CD8-positive, alpha-beta memory T cell (primary cell): ENCODE results near the gene B4GALT5. TPM values are rescaled to one million over a fixed set of nuclear protein-coding genes. Genes with fewer than 3 reads are reported as not detected.
"Not testable (repeated sequence)": the region's sequence is repeated elsewhere in the genome, so short reads cannot be mapped to it uniquely, and the experiment has no call there.

ENCODE experiments used
- CTCF ChIA-PET: fragments of 350-600 bp; sonication (Branson Sonifier 250); formaldehyde crosslinking; loops from one replicate; lab custom pipeline; 2021; ENCODE audit warnings: antibody characterized with exemption; lab: Charles Lee
- POLR2A ChIA-PET: fragments of 350-600 bp; sonication (Branson Sonifier 250); formaldehyde crosslinking; loops from one replicate; lab custom pipeline; 2021; ENCODE audit warnings: antibody characterized with exemption; lab: Charles Lee
- DNase-seq, 5 donors: peaks; one replicate each; pipeline versions ENCODE4 v3.0.0 to v3.0.0-alpha.2; 2020 to 2022; ENCODE audit warnings: mixed read lengths in 1 of 5
- H3K27ac ChIP-seq: one replicate; pipeline ENCODE4 v1.7.0; 2013; ENCODE audit warnings: low read depth, mild to moderate bottlenecking, low read length, moderate library complexity
- H3K27me3 ChIP-seq: 2 replicates; pipeline ENCODE4 v1.7.0; 2013; ENCODE audit warnings: low read length, mild to moderate bottlenecking; ENCODE audit not compliant: insufficient read depth, poor library complexity, severe bottlenecking
- H3K36me3 ChIP-seq: 2 replicates; pipeline ENCODE4 v1.7.0; 2013; ENCODE audit warnings: mild to moderate bottlenecking, low read length, moderate library complexity; ENCODE audit not compliant: insufficient read depth
- H3K4me1 ChIP-seq: 2 replicates; pipeline ENCODE4 v1.7.0; 2013; ENCODE audit warnings: mild to moderate bottlenecking, low read length, moderate library complexity; ENCODE audit not compliant: insufficient read depth
- H3K4me3 ChIP-seq: 2 replicates; pipeline ENCODE4 v1.7.0; 2013; ENCODE audit warnings: mild to moderate bottlenecking, low read length
- H3K9me3 ChIP-seq: 2 replicates; pipeline ENCODE4 v1.7.0; 2013; ENCODE audit warnings: mild to moderate bottlenecking, low read length
- H3K27ac Mint-ChIP-seq, 8 donors: one replicate each; pipeline ENCODE4 v1.8.0; 2020 to 2021; ENCODE audit warnings: mixed read lengths in 8 of 8, mild to moderate bottlenecking in 6 of 8, inconsistent platforms in 3 of 8, moderate library complexity in 3 of 8
- H3K27me3 Mint-ChIP-seq, 2 donors: one replicate each; pipeline ENCODE4 v1.8.0; 2020 to 2021; ENCODE audit warnings: mixed read lengths in 2 of 2, mild to moderate bottlenecking in 1 of 2, moderate library complexity in 1 of 2
- H3K36me3 Mint-ChIP-seq, 3 donors: one replicate each; pipeline ENCODE4 v1.8.0; 2020 to 2021; ENCODE audit warnings: mixed read lengths in 3 of 3, inconsistent platforms in 1 of 3, mild to moderate bottlenecking in 1 of 3
- H3K4me1 Mint-ChIP-seq, 3 donors: one replicate each; pipeline ENCODE4 v1.8.0; 2020 to 2021; ENCODE audit warnings: mixed read lengths in 3 of 3, inconsistent platforms in 1 of 3, mild to moderate bottlenecking in 1 of 3
- H3K4me3 Mint-ChIP-seq, 7 donors: one replicate each; pipeline ENCODE4 v1.8.0; 2020 to 2021; ENCODE audit warnings: mixed read lengths in 7 of 7, mild to moderate bottlenecking in 6 of 7, moderate library complexity in 4 of 7, inconsistent platforms in 2 of 7
- H3K9me3 Mint-ChIP-seq, 5 donors: one replicate each; pipeline ENCODE4 v1.8.0; 2020 to 2022; ENCODE audit warnings: mixed read lengths in 5 of 5, mild to moderate bottlenecking in 3 of 5, moderate library complexity in 2 of 5, inconsistent platforms in 1 of 5
- polyA plus RNA-seq: library from polyadenylated mRNA; unstranded; fragments of 300-500 nt; fragmentation: Illumina TruSeq; gene quantifications from one replicate; pipeline ENCODE4 v1.2.3, GENCODE V29; 2021
- total RNA-seq, 2 experiments: library from RNA; stranded (reverse); gene quantifications; one replicate each; pipeline ENCODE4 v1.2.3, GENCODE V29; 2021

B4GALT5 gene
- total and polyA plus RNA-seq, 3 experiments from 2014 or later, result 2.0 to 39.1 (median 37.5) TPM

DNA sequence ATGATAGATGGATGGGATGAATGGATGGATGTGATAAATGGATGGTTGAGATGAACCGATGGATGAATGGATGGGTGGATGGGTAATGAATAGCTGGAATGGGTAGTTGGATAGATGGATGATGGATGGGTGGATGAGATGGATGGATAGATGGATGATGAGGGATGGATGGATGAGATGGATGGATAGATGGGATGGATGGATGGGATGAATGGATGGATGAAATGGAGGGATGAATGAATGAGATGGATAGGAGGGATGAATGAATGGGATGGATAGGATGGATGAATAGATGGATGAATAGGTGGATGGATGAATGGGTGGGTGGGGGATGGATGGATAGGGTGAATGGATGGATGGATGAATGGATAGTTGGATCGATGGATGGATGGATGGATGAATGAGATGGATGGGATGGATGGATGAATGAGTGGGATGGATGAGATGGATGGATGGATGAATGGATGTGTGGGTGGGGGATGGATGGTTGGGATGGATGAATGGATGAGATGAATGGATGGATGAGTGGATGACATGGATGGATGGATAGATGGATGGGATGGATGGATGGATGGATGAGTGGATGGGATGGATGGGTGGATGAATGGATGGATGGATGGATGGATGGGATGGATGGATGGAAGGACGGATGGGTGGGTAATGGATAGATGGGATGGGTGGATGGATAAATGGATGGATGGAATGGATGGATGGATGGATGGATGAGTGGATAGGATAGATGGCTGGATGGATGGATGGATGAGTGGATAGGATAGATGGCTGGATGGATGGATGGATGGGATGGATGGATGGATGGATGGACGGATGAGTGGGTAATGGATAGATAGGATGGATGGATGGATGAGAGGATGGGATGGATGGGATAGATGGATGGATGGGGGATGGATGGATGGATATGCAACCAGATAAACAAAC, 94.3 kb downstream of the B4GALT5 start:
- POLR2A ChIA-PET, result no interaction called here
- H3K27me3 ChIP-seq, result no peaks in the 10 kb centered on the region
- CTCF ChIA-PET, result interaction anchor here (1.2 kb wide), 1 partner anchor 106 kb away, joined by 3 read pairs; no protein-coding TSS in a partner anchor
- DNase-seq, result no peak
- H3K9me3 ChIP-seq, result no peaks in the 10 kb centered on the region
- no peak overlapping the region for H3K27ac ChIP-seq
- H3K36me3 ChIP-seq, result no peaks in the 10 kb centered on the region
- peaks cover 0 to 2% of the 10 kb centered on the region in 2 donors for H3K27me3 Mint-ChIP-seq
- H3K27ac Mint-ChIP-seq, result no peak overlapping the region
- peaks cover 2 to 7% (median 7%) of the 10 kb centered on the region in 3 donors for H3K4me1 Mint-ChIP-seq
- H3K4me3 ChIP-seq, result no peak overlapping the region
- peaks cover 0 to 7% (median 0%) of the 10 kb centered on the region in 5 donors for H3K9me3 Mint-ChIP-seq
- H3K4me3 Mint-ChIP-seq, result no peak overlapping the region
- H3K4me1 ChIP-seq, result no peaks in the 10 kb centered on the region
- H3K36me3 Mint-ChIP-seq, result no peaks in the 10 kb centered on the region

DNA sequence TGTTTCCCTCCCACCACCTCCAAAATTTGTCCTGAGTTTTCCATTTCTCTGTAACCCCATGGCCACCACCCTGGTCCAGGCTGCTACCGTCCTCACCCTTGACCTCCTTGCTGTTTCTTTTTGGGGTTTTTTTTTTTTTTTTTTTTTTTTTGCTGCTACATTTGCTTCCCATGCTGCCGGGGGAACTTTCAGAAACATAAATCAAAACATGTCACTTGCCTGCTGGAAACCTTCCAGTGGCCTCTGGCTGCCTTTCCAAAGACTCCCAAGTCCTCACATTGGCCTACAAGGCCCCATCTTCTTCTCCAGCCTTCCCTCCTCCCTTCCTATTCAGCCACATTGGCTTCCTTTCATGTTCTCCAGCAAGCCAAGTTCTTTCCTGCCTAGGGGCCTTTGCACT, 95.4 kb downstream of the B4GALT5 start:
- DNase-seq, result no peak
- CTCF ChIA-PET, result no interaction called here
- Mint-ChIP-seq H3K36me3 (no peaks in the 10 kb centered on the region), H3K9me3 (peaks cover 0 to 7% (median 0%) of the 10 kb centered on the region in 5 donors), H3K4me1 (peaks cover 2 to 7% (median 7%) of the 10 kb centered on the region in 3 donors), H3K27ac (no peak overlapping the region), H3K27me3 (no peaks in the 10 kb centered on the region), H3K4me3 (no peak overlapping the region)
- no peaks in the 10 kb centered on the region for H3K36me3 ChIP-seq
- H3K27me3 ChIP-seq, result no peaks in the 10 kb centered on the region
- no peak overlapping the region for H3K27ac ChIP-seq
- no peak overlapping the region for H3K4me3 ChIP-seq
- H3K9me3 ChIP-seq, result no peaks in the 10 kb centered on the region
- H3K4me1 ChIP-seq, result no peaks in the 10 kb centered on the region
- POLR2A ChIA-PET, result no interaction called here

DNA sequence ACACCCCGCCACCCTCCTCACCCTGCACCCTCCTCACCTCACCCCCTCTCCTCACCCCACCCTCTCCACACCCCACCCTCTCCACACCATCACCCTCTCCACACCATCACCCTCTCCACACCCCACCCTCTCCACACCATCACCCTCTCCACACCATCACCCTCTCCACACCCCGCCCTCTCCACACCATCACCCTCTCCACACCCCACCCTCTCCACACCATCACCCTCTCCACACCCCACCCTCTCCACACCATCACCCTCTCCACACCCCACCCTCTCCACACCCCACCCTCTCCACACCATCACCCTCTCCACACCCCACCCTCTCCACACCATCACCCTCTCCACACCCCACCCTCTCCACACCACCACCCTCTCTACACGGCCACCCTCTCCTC, 96.3 kb downstream of the B4GALT5 start:
- CTCF ChIA-PET, DNase-seq, H3K4me1 Mint-ChIP-seq, H3K27me3 Mint-ChIP-seq, POLR2A ChIA-PET, H3K4me3 ChIP-seq, H3K4me1 ChIP-seq, H3K27ac ChIP-seq, H3K9me3 ChIP-seq, H3K9me3 Mint-ChIP-seq, H3K27me3 ChIP-seq, H3K4me3 Mint-ChIP-seq, H3K36me3 Mint-ChIP-seq, H3K36me3 ChIP-seq, H3K27ac Mint-ChIP-seq: not testable (repeated sequence)

DNA sequence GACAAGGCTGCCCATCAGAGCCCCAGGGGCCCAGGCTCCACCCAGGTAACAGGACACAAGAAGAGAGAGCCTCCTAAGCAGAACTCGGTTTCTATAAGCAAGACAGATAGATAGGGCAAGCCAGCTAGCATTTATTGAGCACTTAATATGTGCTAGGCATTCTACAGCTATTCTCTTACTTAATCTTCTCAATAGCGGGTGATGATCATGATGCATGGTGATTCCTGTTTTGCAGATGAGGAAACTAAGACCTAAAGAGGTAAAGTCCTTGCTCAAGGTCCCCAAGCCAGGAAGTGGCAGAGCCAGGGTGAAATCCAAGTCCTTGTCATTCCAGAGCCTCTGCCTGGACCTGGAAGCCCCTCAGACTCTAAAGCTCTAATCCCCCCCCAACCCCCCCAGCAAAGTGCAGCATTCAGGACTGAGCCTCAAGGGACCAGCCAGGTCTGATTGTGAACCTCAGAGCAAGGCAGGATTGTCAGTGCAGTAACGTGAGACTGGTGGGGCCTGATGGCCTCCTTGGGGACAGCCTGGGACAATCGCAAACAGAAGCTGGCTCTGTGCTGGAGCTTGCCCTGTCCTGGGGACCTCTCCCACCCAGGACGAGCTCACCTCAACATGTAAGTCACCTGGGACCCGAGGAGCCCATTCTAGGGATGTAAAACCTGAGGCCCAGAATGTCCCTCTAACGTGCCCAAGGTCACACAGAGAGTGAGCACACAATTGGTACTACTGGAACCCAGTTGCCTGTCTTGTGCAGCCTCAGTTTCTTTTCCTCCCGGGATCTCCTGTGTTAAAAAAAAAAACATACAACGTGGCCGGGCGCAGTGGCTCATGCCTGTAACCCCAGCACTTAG, 97.3 kb downstream of the B4GALT5 start:
- CTCF ChIA-PET, result no interaction called here

DNA sequence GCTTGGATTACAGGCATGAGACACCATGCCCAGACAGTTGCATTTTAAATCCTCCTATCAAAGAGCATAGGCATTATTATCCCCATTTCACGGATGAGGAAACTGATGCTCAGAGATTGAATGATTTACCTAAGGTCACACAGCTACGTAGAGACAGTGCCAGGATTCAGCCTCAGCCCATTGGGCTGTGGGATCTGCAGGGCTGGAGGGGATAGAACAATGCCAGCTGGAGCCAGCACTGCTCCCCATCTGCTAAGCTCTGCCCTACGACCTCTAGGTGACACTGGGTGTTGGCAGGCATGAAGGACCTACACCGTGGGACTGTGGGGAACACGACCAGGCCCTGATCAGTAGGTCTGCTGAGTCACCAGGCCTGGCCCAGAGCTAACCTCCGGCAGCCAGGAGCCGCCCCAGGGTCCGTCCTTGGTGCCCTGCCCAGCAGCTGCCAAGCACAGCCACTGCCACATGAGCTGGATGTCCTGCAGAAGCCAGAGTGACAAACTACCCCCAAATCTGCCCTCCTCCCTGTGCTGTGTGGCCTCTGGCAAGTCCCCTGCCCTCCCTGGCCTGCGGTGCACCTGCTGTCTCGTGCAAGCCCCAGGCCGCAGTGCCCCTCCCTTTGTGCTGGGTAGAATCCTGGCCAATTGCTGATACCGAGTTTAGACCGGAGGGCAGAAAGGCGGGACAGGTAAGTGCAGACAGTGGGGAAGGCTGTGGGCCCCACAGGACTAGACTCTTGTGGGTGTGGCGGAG, 98.1 kb downstream of the B4GALT5 start:
- H3K9me3 ChIP-seq, result no peaks in the 10 kb centered on the region
- H3K27me3 Mint-ChIP-seq, result no peaks in the 10 kb centered on the region
- POLR2A ChIA-PET, result no interaction called here

More for the DNA sequence above, 97.3 kb downstream of the B4GALT5 start:
- no peak overlapping the region for H3K27ac Mint-ChIP-seq
- H3K9me3 Mint-ChIP-seq, result no peaks in the 10 kb centered on the region
- no peak overlapping the region for H3K4me3 Mint-ChIP-seq
- H3K27me3 Mint-ChIP-seq, result no peaks in the 10 kb centered on the region
- no peak for DNase-seq
- Histone ChIP-seq H3K27me3 (no peaks in the 10 kb centered on the region), H3K9me3 (no peaks in the 10 kb centered on the region), H3K27ac (no peak overlapping the region), H3K36me3 (no peaks in the 10 kb centered on the region), H3K4me3 (no peak overlapping the region), H3K4me1 (no peaks in the 10 kb centered on the region)
- H3K36me3 Mint-ChIP-seq, result no peaks in the 10 kb centered on the region
- POLR2A ChIA-PET, result no interaction called here
- peaks cover 0 to 3% (median 2%) of the 10 kb centered on the region in 3 donors for H3K4me1 Mint-ChIP-seq

DNA sequence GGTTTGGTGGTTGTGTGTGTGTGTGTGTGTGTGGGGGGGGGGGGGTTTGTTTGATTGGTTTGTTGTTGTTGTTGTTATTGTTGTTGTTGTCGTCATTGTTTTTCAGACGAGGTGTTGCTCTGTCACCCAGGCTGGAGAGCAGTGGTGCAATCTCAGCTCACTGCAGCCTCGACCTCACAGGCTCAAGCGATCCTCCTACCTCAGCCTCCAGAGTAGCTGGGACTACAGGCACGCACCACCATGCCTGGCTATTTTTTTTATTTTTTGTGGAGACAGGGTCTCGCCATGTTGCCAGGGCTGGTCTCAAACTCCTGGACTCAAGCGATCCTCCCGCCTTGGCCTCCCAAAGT, 98.7 kb downstream of the B4GALT5 start:
- H3K4me3 ChIP-seq, H3K27ac ChIP-seq, H3K36me3 ChIP-seq, H3K9me3 ChIP-seq, CTCF ChIA-PET, DNase-seq, H3K4me1 ChIP-seq, H3K4me3 Mint-ChIP-seq, H3K27ac Mint-ChIP-seq, H3K27me3 ChIP-seq, H3K36me3 Mint-ChIP-seq, H3K27me3 Mint-ChIP-seq, H3K9me3 Mint-ChIP-seq: not testable (repeated sequence)
- POLR2A ChIA-PET, result interaction anchor here (0.5 kb wide), 1 partner anchor 318 kb away, joined by 9 read pairs; no protein-coding TSS in a partner anchor
- H3K4me1 Mint-ChIP-seq, result peaks cover 6 to 10% (median 7%) of the 10 kb centered on the region in 3 donors

More for the DNA sequence above, 98.1 kb downstream of the B4GALT5 start:
- no peaks in the 10 kb centered on the region for H3K9me3 Mint-ChIP-seq
- H3K4me1 ChIP-seq, result peaks cover 4% of the 10 kb centered on the region
- H3K4me3 ChIP-seq, result no peak overlapping the region
- no peak overlapping the region for H3K4me3 Mint-ChIP-seq
- H3K4me1 Mint-ChIP-seq, result peaks cover 5 to 9% (median 5%) of the 10 kb centered on the region in 3 donors
- no peaks in the 10 kb centered on the region for H3K36me3 ChIP-seq
- CTCF ChIA-PET, result no interaction called here
- no peak overlapping the region for H3K27ac Mint-ChIP-seq
- H3K27ac ChIP-seq, result no peak overlapping the region
- no peaks in the 10 kb centered on the region for H3K36me3 Mint-ChIP-seq
- no peaks in the 10 kb centered on the region for H3K27me3 ChIP-seq
- no peak for DNase-seq

DNA sequence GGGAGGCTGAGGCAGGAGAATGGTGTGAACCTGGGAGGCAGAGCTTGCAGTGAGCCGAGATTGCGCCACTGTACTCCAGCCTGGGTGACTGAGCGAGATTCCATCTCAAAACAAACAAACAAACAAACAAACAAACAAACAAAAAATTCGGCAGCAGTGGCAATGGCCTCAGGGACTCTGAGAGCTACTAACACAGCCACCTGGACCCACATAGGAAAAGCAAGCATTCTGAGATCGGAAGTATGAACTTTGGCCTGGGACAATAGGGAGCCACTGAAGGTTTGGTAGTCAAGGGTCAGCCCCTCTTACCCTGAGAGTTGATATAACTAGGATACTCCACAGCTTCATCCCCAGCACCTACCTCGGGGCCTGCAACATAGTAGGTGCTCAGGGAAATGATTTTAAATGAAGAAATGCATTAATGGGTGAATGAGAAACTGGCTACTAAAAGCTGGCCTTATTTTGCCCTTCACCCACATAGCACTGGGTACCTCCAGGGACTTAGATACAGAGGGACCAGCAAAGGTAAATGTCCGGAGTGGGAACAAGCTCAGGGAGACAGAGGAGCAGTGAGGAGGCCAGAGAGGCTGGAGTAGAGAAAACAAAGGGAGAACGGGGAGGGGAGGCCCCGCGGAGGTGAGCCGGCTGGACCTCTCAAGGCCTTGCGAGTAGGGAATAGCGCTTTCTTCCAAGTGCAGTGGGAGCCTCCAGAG, 99.2 kb downstream of the B4GALT5 start:
- Histone ChIP-seq H3K4me3 (no peak overlapping the region), H3K27me3 (no peaks in the 10 kb centered on the region), H3K9me3 (no peaks in the 10 kb centered on the region), H3K36me3 (no peaks in the 10 kb centered on the region), H3K4me1 (peaks cover 5% of the 10 kb centered on the region), H3K27ac (no peak overlapping the region)
- Mint-ChIP-seq H3K27me3 (no peaks in the 10 kb centered on the region), H3K4me3 (no peak overlapping the region), H3K27ac (peak overlapping the region in 1 of 8 donors; percentile 33), H3K9me3 (no peaks in the 10 kb centered on the region), H3K36me3 (no peaks in the 10 kb centered on the region), H3K4me1 (peaks cover 6 to 10% (median 7%) of the 10 kb centered on the region in 3 donors)
- CTCF ChIA-PET, result interaction anchor here (1.7 kb wide), 1 partner anchor 13 kb away, joined by 3 read pairs; no protein-coding TSS in a partner anchor
- DNase-seq, result no peak
- POLR2A ChIA-PET, result interaction anchor here (0.5 kb wide), 1 partner anchor 318 kb away, joined by 9 read pairs; no protein-coding TSS in a partner anchor
